ENCODE data around the gene C3orf18. TPM values are rescaled to one million over a fixed set of nuclear protein-coding genes. Genes with fewer than 3 reads are reported as not detected.
A peak's percentile ranks its signal among the peaks of the same experiment; 100 is the strongest.
"Not testable (repeated sequence)": the region's sequence is repeated elsewhere in the genome, so short reads cannot be mapped to it uniquely, and the experiment has no call there.

C3orf18 gene
- total and polyA plus RNA-seq, 10 of the 15 experiments (the other 5 are each of a cell fraction or from before 2014, with no cell fraction given) = 0.06 to 3.2 (median 0.66) TPM

- TF ChIP-seq ZBTB40 (IDR thresholded peaks at IDR 0.05; ENCODE audit: borderline replicate concordance) (no peak), LARP7 (IDR thresholded peaks at IDR 0.05) (no peak), NFYB (IDR thresholded peaks at IDR 0.05; ENCODE audit: insufficient read depth, low read depth, low read length) (no peak), FOXK2 (IDR thresholded peaks at IDR 0.05) (no peak), CBFB (IDR thresholded peaks at IDR 0.05; ENCODE audit: low read depth) (no peak), RFX5 (IDR thresholded peaks at IDR 0.05; ENCODE audit: low read depth, low read length) (no peak), ZNF207 (IDR thresholded peaks at IDR 0.05; ENCODE audit: borderline replicate concordance) (no peak), PBX3 (IDR thresholded peaks at IDR 0.05; ENCODE audit: insufficient replicate concordance, low read depth, low read length) (peak; percentile 80), JUND (IDR thresholded peaks at IDR 0.05; ENCODE audit: low read depth, low read length) (no peak), HDAC6 (IDR thresholded peaks at IDR 0.05; ENCODE audit: unreplicated experiment) (no peak), RAD21 (IDR thresholded peaks at IDR 0.05; ENCODE audit: insufficient read depth, low read depth, low read length) (no peak), ATF7 (IDR thresholded peaks at IDR 0.05; ENCODE audit: low read depth) (no peak), GABPA (IDR thresholded peaks at IDR 0.05; ENCODE audit: low read depth) (no peak), SIX5 (IDR thresholded peaks at IDR 0.05; ENCODE audit: low read depth, low read length, severe bottlenecking) (no peak), EP300 (IDR thresholded peaks at IDR 0.05; ENCODE audit: borderline replicate concordance in 1 of 2, control insufficient read depth in 1 of 2, low read depth in 2 of 2, low read length in 2 of 2) (no peak), PAX5 (IDR thresholded peaks at IDR 0.05; ENCODE audit: borderline replicate concordance, low read depth, low read length) (no peak)
Measured at GRCh38 chr3:50515565-50516439, 51.7 kb downstream of the C3orf18 start (continued).

- WGBS (ENCODE audit: insufficient coverage, insufficient replicate concordance, low lambda C conversion rate, missing lambda C conversion rate) = 24% methylated on average over 8 of the region's 8 CpGs
- H3K4me2 ChIP-seq (ENCODE audit: control insufficient read depth, insufficient read depth); H3K9ac ChIP-seq (ENCODE audit: control insufficient read depth, insufficient read depth, low read length); H3K9me3 ChIP-seq (replicated peaks; ENCODE audit: control insufficient read depth, insufficient read depth, low read length); H3K4me1 ChIP-seq (ENCODE audit: control insufficient read depth, insufficient read depth, low read length); POLR2A ChIA-PET; FAIRE-seq; BruUV-seq (replicated peaks); DNase-seq (ENCODE audit: low read depth, low spot score); SMC1A ChIA-PET (ENCODE audit: uncharacterized antibody, unreplicated experiment); RAD21 ChIA-PET (ENCODE audit: unreplicated experiment); in situ Hi-C loops (cut with MboI); H3K4me3 ChIP-seq; H3K36me3 ChIP-seq (ENCODE audit: control insufficient read depth in 2 of 2, insufficient read depth in 2 of 2, low read length in 1 of 2); intact Hi-C loops (cut with micrococcal nuclease; ENCODE audit: unreplicated experiment); ATAC-seq; H2AFZ ChIP-seq (ENCODE audit: control insufficient read depth, low read depth, low read length); H3K79me2 ChIP-seq (ENCODE audit: control insufficient read depth, insufficient read depth, low read length); H4K20me1 ChIP-seq (ENCODE audit: control insufficient read depth, insufficient read depth); H3K27ac ChIP-seq (ENCODE audit: control insufficient read depth, insufficient read depth): not testable (repeated sequence)
- CTCF ChIA-PET = interaction anchor here (0.6 to 6.5 kb wide), 3 partner anchors 29 to 90 kb away, joined by 3 to 28 read pairs (median 3); no protein-coding TSS in a partner anchor
- H3K27me3 ChIP-seq (replicated peaks in 1 of 2; ENCODE audit: control insufficient read depth in 2 of 2, insufficient read depth in 2 of 2, low read length in 1 of 2) = peaks cover 0 to 10% of the 10 kb centered on the region in 2 experiments
Measured at GRCh38 chr3:50512908-50513307, 54.6 kb downstream of the C3orf18 start.
